IPS-15b (cell line): ENCODE data around the gene SVOPL.
"Not testable (repeated sequence)": the region's sequence is repeated elsewhere in the genome, so short reads cannot be mapped to it uniquely, and the experiment has no call there.

Source experiments
- H3K27me3 ChIP-seq: one replicate; pipeline ENCODE4 v1.6.1; 2013; ENCODE audit warnings: low read length; ENCODE audit not compliant: control insufficient read depth, insufficient read depth
- H3K36me3 ChIP-seq: one replicate; pipeline ENCODE4 v1.6.1; 2013; ENCODE audit warnings: low read length; ENCODE audit not compliant: control insufficient read depth, insufficient read depth
- H3K4me1 ChIP-seq: one replicate; pipeline ENCODE4 v1.6.1; 2013; ENCODE audit warnings: mild to moderate bottlenecking, low read length; ENCODE audit not compliant: control insufficient read depth, insufficient read depth
- H3K4me3 ChIP-seq: one replicate; pipeline ENCODE4 v1.5.1; 2013; ENCODE audit warnings: low read depth, low read length
- H3K9ac ChIP-seq: one replicate; pipeline ENCODE4 v1.6.1; 2013; ENCODE audit warnings: low read depth, mild to moderate bottlenecking, low read length
- H3K9me3 ChIP-seq: one replicate; pipeline ENCODE4 v1.6.1; 2013; ENCODE audit warnings: mild to moderate bottlenecking, low read length; ENCODE audit not compliant: control insufficient read depth, insufficient read depth

SVOPL gene

GRCh38 chr7:138700857-138701536 is at the start of gene SVOPL:
Gene SVOPL (minus strand): TSS chr7:138701362. CDS start chr7:138679045, 22,317 bp downstream.
- Histone ChIP-seq H3K9ac (no peak within 1 kb of the TSS), H3K27me3 (no peaks in the 10 kb centered on the region), H3K4me3 (no peak within 1 kb of the TSS), H3K4me1 (no peaks in the 10 kb centered on the region), H3K9me3 (no peaks in the 10 kb centered on the region), H3K36me3 (no peaks in the 10 kb centered on the region)

- Histone ChIP-seq H3K4me3 (no peak overlapping the region), H3K9me3 (no peaks in the 10 kb centered on the region), H3K9ac (no peak overlapping the region), H3K27me3 (no peaks in the 10 kb centered on the region), H3K4me1 (peaks cover 10% of the 10 kb centered on the region), H3K36me3 (no peaks in the 10 kb centered on the region)
Measured at GRCh38 chr7:138750473-138750872, 49.3 kb upstream of the SVOPL start.

- H3K4me3 ChIP-seq: no peak overlapping the region
- no peaks in the 10 kb centered on the region for H3K9me3 ChIP-seq
- H3K9ac ChIP-seq: no peak overlapping the region
- H3K36me3 ChIP-seq: no peaks in the 10 kb centered on the region
- H3K4me1 ChIP-seq: peaks cover 6% of the 10 kb centered on the region
- H3K27me3 ChIP-seq: no peaks in the 10 kb centered on the region
Measured at GRCh38 chr7:138749960-138750359, 48.8 kb upstream of the SVOPL start.

- Histone ChIP-seq H3K4me3 (no peak overlapping the region), H3K4me1 (peaks cover 6% of the 10 kb centered on the region), H3K9ac (no peak overlapping the region), H3K36me3 (no peaks in the 10 kb centered on the region), H3K9me3 (no peaks in the 10 kb centered on the region), H3K27me3 (no peaks in the 10 kb centered on the region)
Measured at GRCh38 chr7:138748666-138749065, 47.5 kb upstream of the SVOPL start.

GRCh38 chr7:138746073-138746472 is 44.9 kb upstream of the SVOPL start:
- Histone ChIP-seq H3K36me3 (no peaks in the 10 kb centered on the region), H3K9me3 (no peaks in the 10 kb centered on the region), H3K4me1 (no peaks in the 10 kb centered on the region), H3K4me3 (no peak overlapping the region), H3K9ac (no peak overlapping the region), H3K27me3 (no peaks in the 10 kb centered on the region)

GRCh38 chr7:138745189-138745588 is 44.0 kb upstream of the SVOPL start:
- H3K4me3 ChIP-seq: no peak overlapping the region
- no peaks in the 10 kb centered on the region for H3K4me1 ChIP-seq
- no peaks in the 10 kb centered on the region for H3K27me3 ChIP-seq
- H3K9me3 ChIP-seq: no peaks in the 10 kb centered on the region
- H3K9ac ChIP-seq: no peak overlapping the region
- H3K36me3 ChIP-seq: no peaks in the 10 kb centered on the region

GRCh38 chr7:138741453-138741735 is 40.2 kb upstream of the SVOPL start:
- H3K36me3 ChIP-seq: no peaks in the 10 kb centered on the region
- H3K27me3 ChIP-seq: no peaks in the 10 kb centered on the region
- H3K4me3 ChIP-seq: no peak overlapping the region
- H3K4me1 ChIP-seq: no peaks in the 10 kb centered on the region
- no peak overlapping the region for H3K9ac ChIP-seq
- H3K9me3 ChIP-seq: no peaks in the 10 kb centered on the region

GRCh38 chr7:138739859-138740258 is 38.7 kb upstream of the SVOPL start:
- no peaks in the 10 kb centered on the region for H3K9me3 ChIP-seq

GRCh38 chr7:138738551-138739335 is 37.6 kb upstream of the SVOPL start:
- Histone ChIP-seq H3K4me1 (no peaks in the 10 kb centered on the region), H3K36me3 (no peaks in the 10 kb centered on the region), H3K27me3 (no peaks in the 10 kb centered on the region), H3K9ac (no peak overlapping the region), H3K4me3 (no peak overlapping the region), H3K9me3 (no peaks in the 10 kb centered on the region)

More at GRCh38 chr7:138739859-138740258, 38.7 kb upstream of the SVOPL start:
- no peak overlapping the region for H3K9ac ChIP-seq
- H3K4me3 ChIP-seq: no peak overlapping the region
- H3K4me1 ChIP-seq: no peaks in the 10 kb centered on the region
- no peaks in the 10 kb centered on the region for H3K27me3 ChIP-seq
- no peaks in the 10 kb centered on the region for H3K36me3 ChIP-seq

- Histone ChIP-seq H3K36me3 (no peaks in the 10 kb centered on the region), H3K4me1 (no peaks in the 10 kb centered on the region), H3K9me3 (no peaks in the 10 kb centered on the region), H3K27me3 (no peaks in the 10 kb centered on the region), H3K4me3 (no peak overlapping the region), H3K9ac (no peak overlapping the region)
Measured at GRCh38 chr7:138738114-138738513, 37.0 kb upstream of the SVOPL start.

- Histone ChIP-seq H3K9ac (no peak overlapping the region), H3K4me3 (no peak overlapping the region), H3K36me3 (no peaks in the 10 kb centered on the region), H3K27me3 (no peaks in the 10 kb centered on the region), H3K4me1 (no peaks in the 10 kb centered on the region), H3K9me3 (no peaks in the 10 kb centered on the region)
Measured at GRCh38 chr7:138735399-138735798, 34.2 kb upstream of the SVOPL start.

GRCh38 chr7:138731733-138732132 is 30.6 kb upstream of the SVOPL start:
- H3K36me3 ChIP-seq, H3K27me3 ChIP-seq, H3K4me3 ChIP-seq, H3K4me1 ChIP-seq, H3K9me3 ChIP-seq, H3K9ac ChIP-seq: not testable (repeated sequence)
